IMR-90 (cell line): Measurements from ENCODE around the gene RGS12. TPM values are rescaled to one million over a fixed set of nuclear protein-coding genes. Genes with fewer than 3 reads are reported as not detected.

ENCODE experiments used
- ATAC-seq: fragments of 200-7000 bp; cut with Tn5 transposase; 2 replicates; pipeline ENCODE4 v1.9.1; 2020; ENCODE audit warnings: low read depth, mild to moderate bottlenecking, moderate library complexity
- BruUV-seq: library from RNA; stranded (reverse); fragments of 400-500 nt; replicated peaks from 2 replicates; lab custom pipeline; 2021; lab: Mats Ljungman, UMichigan
- CTCF ChIA-PET: fragments of 300-600 bp; formaldehyde crosslinking; extraction: SDS; loops from one replicate; lab custom pipeline; 2021; ENCODE audit warnings: antibody characterized with exemption; lab: Yijun Ruan, JAX
- POLR2A ChIA-PET: fragments of 300-600 bp; sonication (Branson Sonifier 250); formaldehyde crosslinking; loops from one replicate; lab custom pipeline; 2022; ENCODE audit warnings: antibody characterized with exemption; ENCODE audit not compliant: unreplicated experiment; lab: Charles Lee
- DNase-seq: peaks from one replicate; pipeline ENCODE4 v3.0.0; 2013
- H2AFZ ChIP-seq: replicated peaks from 2 replicates; pipeline ENCODE3; 2013; ENCODE audit warnings: low read length, mild to moderate bottlenecking; ENCODE audit not compliant: poor library complexity
- H2AK5ac ChIP-seq: 2 replicates; pipeline ENCODE4 v1.6.1; 2013; ENCODE audit warnings: low read depth, low read length, inconsistent platforms
- H2AK9ac ChIP-seq: replicated peaks from 2 replicates; pipeline ENCODE3; 2013; ENCODE audit warnings: mild to moderate bottlenecking, low read depth, low read length, moderate library complexity; ENCODE audit not compliant: poor library complexity
- H2BK120ac ChIP-seq: 2 replicates; pipeline ENCODE4 v1.6.1; 2013; ENCODE audit warnings: low read depth, low read length, inconsistent platforms
- H2BK15ac ChIP-seq: 3 replicates; pipeline ENCODE4 v1.6.1; 2013; ENCODE audit warnings: low read depth, low read length, inconsistent platforms
- H2BK20ac ChIP-seq: 2 replicates; pipeline ENCODE4 v1.6.1; 2013; ENCODE audit warnings: low read depth, mild to moderate bottlenecking, inconsistent platforms, low read length, moderate library complexity
- H2BK5ac ChIP-seq: 2 replicates; pipeline ENCODE4 v1.6.1; 2013; ENCODE audit warnings: mild to moderate bottlenecking, low read depth, low read length, inconsistent platforms; ENCODE audit not compliant: poor library complexity, severe bottlenecking
- H3K14ac ChIP-seq: replicated peaks from 2 replicates; pipeline ENCODE4 v1.6.1; 2013; ENCODE audit warnings: low read depth, low read length, inconsistent platforms
- H3K18ac ChIP-seq: 2 replicates; pipeline ENCODE4 v1.6.1; 2013; ENCODE audit warnings: low read depth, low read length, control low read depth
- H3K23ac ChIP-seq: 2 replicates; pipeline ENCODE4 v1.6.1; 2013; ENCODE audit warnings: low read depth, low read length, inconsistent platforms
- H3K27ac ChIP-seq: 2 replicates; pipeline ENCODE4 v1.5.1; 2013; ENCODE audit warnings: mild to moderate bottlenecking, control low read depth, low read length; ENCODE audit not compliant: insufficient read depth
- H3K27me3 ChIP-seq: 2 replicates; pipeline ENCODE4 v1.6.1; 2013; ENCODE audit warnings: low read length; ENCODE audit not compliant: control insufficient read depth, insufficient read depth
- H3K36me3 ChIP-seq: 2 replicates; pipeline ENCODE4 v1.6.1; 2013; ENCODE audit warnings: low read length, mixed read lengths; ENCODE audit not compliant: control insufficient read depth, insufficient read depth
- H3K4ac ChIP-seq: 2 replicates; pipeline ENCODE4 v1.6.1; 2013; ENCODE audit warnings: low read depth, low read length, inconsistent platforms
- H3K4me1 ChIP-seq: 2 replicates; pipeline ENCODE4 v1.6.1; 2013; ENCODE audit warnings: low read length, mixed read lengths; ENCODE audit not compliant: control insufficient read depth, insufficient read depth
- H3K4me2 ChIP-seq: 2 replicates; pipeline ENCODE4 v1.6.1; 2013; ENCODE audit warnings: low read depth, mild to moderate bottlenecking, control low read depth, low read length, moderate library complexity
- H3K4me3 ChIP-seq: 2 replicates; pipeline ENCODE4 v1.5.1; 2013; ENCODE audit warnings: low read depth, mild to moderate bottlenecking, control low read depth, low read length, moderate library complexity; ENCODE audit not compliant: insufficient read depth
- H3K56ac ChIP-seq: 2 replicates; pipeline ENCODE4 v1.6.1; 2013; ENCODE audit warnings: low read length, inconsistent platforms; ENCODE audit not compliant: insufficient read depth; ENCODE audit errors: extremely low read depth
- H3K79me1 ChIP-seq, 2 experiments: 2 replicates each; pipeline ENCODE4 v1.6.1; 2013; ENCODE audit warnings: low read length in 2 of 2, inconsistent platforms in 1 of 2, low read depth in 1 of 2
- H3K9ac ChIP-seq: 2 replicates; pipeline ENCODE4 v1.6.1; 2013; ENCODE audit warnings: low read depth, low read length, control low read depth
- H3K9me1 ChIP-seq: 2 replicates; pipeline ENCODE4 v1.6.1; 2013; ENCODE audit warnings: low read length, inconsistent platforms; ENCODE audit not compliant: insufficient read depth
- H3K9me3 ChIP-seq: 2 replicates; pipeline ENCODE4 v1.6.1; 2013; ENCODE audit warnings: low read length; ENCODE audit not compliant: control insufficient read depth, insufficient read depth
- H4K20me1 ChIP-seq: 2 replicates; pipeline ENCODE4 v1.6.1; 2013; ENCODE audit warnings: low read length, inconsistent platforms; ENCODE audit not compliant: insufficient read depth
- H4K5ac ChIP-seq: 2 replicates; pipeline ENCODE4 v1.6.1; 2013; ENCODE audit warnings: mild to moderate bottlenecking, low read depth, low read length, control low read depth
- H4K8ac ChIP-seq, 2 experiments: 2 replicates each; pipeline ENCODE4 v1.6.1; 2013; ENCODE audit warnings: low read depth in 2 of 2, low read length in 2 of 2, control low read depth in 1 of 2, inconsistent platforms in 1 of 2
- H4K91ac ChIP-seq: 2 replicates; pipeline ENCODE4 v1.6.1; 2013; ENCODE audit warnings: low read depth, low read length, inconsistent platforms; ENCODE audit not compliant: insufficient read depth
- BHLHE40 ChIP-seq: fragments of 150-350 bp; IDR thresholded peaks from 2 replicates; pipeline ENCODE4 v1.6.1; 2016; ENCODE audit warnings: mild to moderate bottlenecking, low read depth, low read length
- CEBPB ChIP-seq: IDR thresholded peaks from 2 replicates; pipeline ENCODE4 v1.6.1; 2012; ENCODE audit warnings: low read depth, low read length, improper control_type of control experiment
- ELK1 ChIP-seq: fragments of 150-350 bp; IDR thresholded peaks from 2 replicates; pipeline ENCODE4 v1.6.1; 2016; ENCODE audit warnings: low read depth, mild to moderate bottlenecking, low read length, moderate library complexity, borderline replicate concordance
- FOS ChIP-seq: fragments of 150-350 bp; IDR thresholded peaks from 2 replicates; pipeline ENCODE4 v1.6.1; 2016; ENCODE audit warnings: low read depth, low read length
- MAFK ChIP-seq: IDR thresholded peaks from 2 replicates; pipeline ENCODE4 v1.6.1; 2012; ENCODE audit warnings: low read depth, low read length, improper control_type of control experiment
- NFE2L2 ChIP-seq: fragments of 150-350 bp; IDR thresholded peaks from 2 replicates; pipeline ENCODE4 v1.6.1; 2016; ENCODE audit warnings: low read depth, mild to moderate bottlenecking, low read length
- RAD21 ChIP-seq: IDR thresholded peaks from 2 replicates; pipeline ENCODE4 v1.6.1; 2012; ENCODE audit warnings: low read length, improper control_type of control experiment
- RCOR1 ChIP-seq: IDR thresholded peaks from 2 replicates; pipeline ENCODE4 v1.6.1; 2012; ENCODE audit warnings: mild to moderate bottlenecking, low read length, improper control_type of control experiment; ENCODE audit not compliant: insufficient replicate concordance
- RFX5 ChIP-seq: IDR thresholded peaks from 2 replicates; pipeline ENCODE4 v1.8.0; 2012; ENCODE audit warnings: low read depth, mild to moderate bottlenecking, low read length, moderate library complexity
- SMC3 ChIP-seq: fragments of 150-350 bp; IDR thresholded peaks from 2 replicates; pipeline ENCODE4 v1.6.1; 2016; ENCODE audit warnings: low read depth, mild to moderate bottlenecking, antibody characterized with exemption, low read length, moderate library complexity
- whole genome bisulfite sequencing, 2 experiments: methylation state at CpG; one replicate each; pipeline versions ENCODE4 v1.1.5 to v1.1.7; 2013; ENCODE audit warnings: missing lambda C conversion rate in 2 of 2; ENCODE audit not compliant: insufficient read length in 1 of 2; ENCODE audit errors: extremely low coverage in 2 of 2; 5-methylcytosine and 5-hydroxymethylcytosine counted together
- dilution Hi-C: fragments of 300-500 bp; cut with HindIII; formaldehyde crosslinking; loops from one replicate; pipeline ENCODE4 v1.14.3; 2018; ENCODE audit warnings: low sequenced_read_pairs; ENCODE audit not compliant: unreplicated experiment
- in situ Hi-C: fragments of 300-500 bp; cut with MboI; formaldehyde crosslinking; loops from 3 replicates; pipeline ENCODE4 v1.14.3; 2019; ENCODE audit warnings: low sequenced_read_pairs, inconsistent platforms, mixed read lengths
- intact Hi-C: fragments of 100-400 bp; cut with micrococcal nuclease; formaldehyde crosslinking; loops from 2 replicates; pipeline ENCODE4 v1.10.0; 2022
- polyA plus RNA-seq, 3 experiments: library from polyadenylated mRNA; depleted of rRNA; stranded (reverse); fragments of >200 nt; gene quantifications; 2 replicates each; pipeline ENCODE4 v1.2.3, GENCODE V29; 2012; ENCODE audit warnings: low replicate concordance in 1 of 3
- total RNA-seq: library from RNA; depleted of rRNA; stranded (reverse); fragments of >200 nt; gene quantifications from 2 replicates; pipeline ENCODE4 v1.2.3, GENCODE V29; 2012

Gene RGS12
- total and polyA plus RNA-seq, 2 of the 4 experiments (the other 2 are of a cell fraction) = 11.8 to 12.0 TPM

DNA sequence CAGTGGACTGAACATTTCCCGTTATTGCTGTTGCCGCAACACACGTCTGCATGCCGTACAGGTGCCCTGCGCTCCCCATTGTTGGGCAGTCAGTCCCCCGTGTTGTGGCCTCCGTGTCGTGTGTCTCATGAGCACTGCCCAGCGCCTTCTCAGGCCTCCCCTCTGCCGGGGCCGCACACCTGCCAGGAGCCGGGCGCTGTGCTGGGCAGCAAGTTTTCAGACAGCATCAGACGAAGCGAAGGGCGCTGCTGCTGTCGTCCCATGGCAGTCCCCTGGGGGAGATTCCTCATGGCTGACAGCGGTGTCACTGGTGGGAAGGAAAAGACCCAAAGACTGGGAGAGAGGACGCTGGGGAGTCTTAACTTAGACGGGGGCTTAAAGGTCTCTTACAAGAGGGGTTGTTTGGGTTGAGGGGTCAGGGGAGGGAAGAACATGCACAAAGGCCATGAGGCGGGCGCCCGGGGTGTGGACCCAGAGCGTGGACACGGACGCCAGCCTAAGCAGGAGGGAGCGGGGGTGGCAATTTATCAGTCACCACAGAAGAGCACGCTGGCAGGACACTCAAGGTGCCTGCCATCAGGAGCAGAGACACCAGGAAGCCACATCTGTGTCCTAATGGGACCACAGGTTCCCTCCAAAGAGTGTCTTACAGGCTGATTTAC lies 47.3 kb downstream of the RGS12 start:
- no peak overlapping the region for H3K27ac ChIP-seq
- no peak overlapping the region for H3K23ac ChIP-seq
- no peak overlapping the region for H3K4me3 ChIP-seq
- no peak for TF ChIP-seq CEBPB
- no peak for TF ChIP-seq ELK1
- TF ChIP-seq NFE2L2 = no peak
- no peak for TF ChIP-seq RCOR1
- no peak for TF ChIP-seq FOS
- TF ChIP-seq RAD21 = no peak
- TF ChIP-seq SMC3 = no peak
- TF ChIP-seq MAFK = no peak
- no peak for TF ChIP-seq RFX5
- no peak for TF ChIP-seq BHLHE40
- H3K9me3 ChIP-seq = peaks cover 4% of the 10 kb centered on the region
- H3K4ac ChIP-seq = no peak overlapping the region
- peaks cover 10% of the 10 kb centered on the region for H3K9me1 ChIP-seq
- no peak overlapping the region for H3K9ac ChIP-seq
- no peak overlapping the region for H4K5ac ChIP-seq
- H3K36me3 ChIP-seq = peaks cover 10% of the 10 kb centered on the region; the same call in 1 of the 2 replicates
- no peak overlapping the region for H3K4me2 ChIP-seq
- H4K8ac ChIP-seq = no peak overlapping the region
- no peak overlapping the region for H2BK20ac ChIP-seq
- peaks cover 17 to 80% of the 10 kb centered on the region in 2 experiments for H3K79me1 ChIP-seq
- no peak overlapping the region for H4K91ac ChIP-seq
- H3K14ac ChIP-seq = no peak overlapping the region
- no peak overlapping the region for H2BK120ac ChIP-seq
- H2BK15ac ChIP-seq = no peak overlapping the region
- H3K18ac ChIP-seq = no peak overlapping the region
- peak overlapping the region; percentile 33; the same call in 1 of the 2 replicates for H2AK5ac ChIP-seq
- ATAC-seq (no peak), DNase-seq (no peak)
- H4K20me1 ChIP-seq = peaks cover 8% of the 10 kb centered on the region; the same call in 1 of the 2 replicates
- peak overlapping the region; percentile 24 for H2AFZ ChIP-seq
- no peaks in the 10 kb centered on the region for H3K27me3 ChIP-seq
- in situ Hi-C loops = no loop called here
- dilution Hi-C loops = no loop called here
- POLR2A ChIA-PET = no interaction called here
- H2AK9ac ChIP-seq = no peak overlapping the region
- WGBS, 2 experiments = 92% methylated on average over 18 of the region's 28 CpGs; no CpG with 5 or more reads in 1 of the 2 experiments
- BruUV-seq = no TSS peak
- no peak overlapping the region for H2BK5ac ChIP-seq
- H3K4me1 ChIP-seq = peaks cover 12% of the 10 kb centered on the region
- CTCF ChIA-PET = no interaction called here
- intact Hi-C loops = no loop called here
- H3K56ac ChIP-seq = no peak overlapping the region
